T-helper 22 cell (primary cell): ENCODE results near the gene MTFR1L.

Source experiments
- DNase-seq: peaks from one replicate; pipeline ENCODE4 v3.0.0-alpha.2; 2020; ENCODE audit warnings: low read depth

The MTFR1L gene

DNA sequence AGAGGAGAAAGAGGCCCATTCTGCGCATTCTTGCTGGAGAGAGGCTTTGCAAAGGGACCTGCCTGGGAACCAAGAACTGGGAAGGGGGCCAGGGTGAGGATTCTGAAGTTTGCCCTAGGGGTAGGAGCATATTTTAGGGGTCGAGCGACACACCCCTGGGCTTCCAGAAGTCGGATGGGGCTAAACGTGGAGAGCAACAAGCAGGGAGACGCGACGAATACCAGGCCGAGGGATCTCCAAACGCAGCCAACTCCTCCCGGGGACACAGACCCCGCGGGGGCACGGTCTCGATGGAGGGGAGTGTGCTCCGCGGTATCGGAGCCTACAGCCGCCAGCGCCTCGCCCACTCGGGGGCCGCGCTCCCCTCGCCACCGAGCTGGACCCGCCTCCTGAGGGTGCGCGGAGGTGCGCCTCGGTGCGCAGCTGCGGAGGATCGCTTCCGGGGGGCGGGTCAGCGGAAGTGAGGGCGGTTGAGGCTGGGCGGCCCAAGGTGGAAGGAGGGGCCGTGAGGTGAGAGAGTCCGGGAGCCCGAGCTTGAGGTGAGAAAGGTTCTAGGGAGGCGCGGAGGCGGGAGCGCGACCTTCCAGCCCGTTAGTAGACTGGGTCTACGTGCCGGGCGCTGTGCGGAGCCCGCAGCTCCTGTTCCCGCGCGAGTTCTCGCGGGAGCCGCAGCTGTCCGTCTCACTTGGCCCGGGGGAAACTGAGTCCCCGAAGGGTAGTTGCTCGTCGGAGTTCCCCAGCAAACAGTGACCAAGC is at the start of gene MTFR1L:
Gene MTFR1L (plus strand): TSS at position 464 of the 756 bp plus-strand sequence. CDS start 3,151 bp downstream, outside the sequence.
- DNase-seq = peak; percentile 90

DNA sequence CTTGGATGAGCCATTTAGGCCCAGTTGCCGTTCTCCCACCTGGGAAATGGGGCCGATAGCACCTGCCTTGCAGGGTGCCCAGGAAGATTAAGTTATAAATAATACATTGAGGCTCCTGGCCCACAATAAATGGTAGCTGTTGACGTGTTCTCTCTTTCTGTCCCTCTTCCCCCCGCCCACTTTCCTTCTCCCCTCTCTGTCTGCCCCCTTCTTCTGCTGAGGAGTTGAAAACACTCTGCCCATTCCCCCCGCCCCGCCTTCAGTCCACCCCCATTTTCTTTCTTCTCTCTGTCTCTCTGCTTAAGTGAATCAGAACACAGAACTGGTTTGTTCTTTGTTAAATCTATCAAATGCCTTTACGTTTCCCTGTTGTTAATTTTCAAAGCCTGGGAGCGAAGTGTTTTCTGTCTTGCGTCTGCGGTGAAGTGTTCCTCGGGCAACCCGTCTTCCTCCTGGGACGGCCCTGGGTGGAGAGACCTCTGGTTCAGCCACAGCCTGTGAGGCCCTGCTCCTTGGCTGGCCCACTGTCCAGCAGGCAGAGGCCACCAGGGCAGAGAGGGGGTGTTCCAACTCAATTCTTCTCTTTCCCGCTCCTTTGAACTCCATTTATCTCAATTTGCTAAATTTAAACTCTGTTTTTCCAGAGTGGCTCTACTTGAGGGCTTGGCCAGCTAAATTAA is 49.1 kb upstream of the MTFR1L start:
- no peak for DNase-seq

DNA sequence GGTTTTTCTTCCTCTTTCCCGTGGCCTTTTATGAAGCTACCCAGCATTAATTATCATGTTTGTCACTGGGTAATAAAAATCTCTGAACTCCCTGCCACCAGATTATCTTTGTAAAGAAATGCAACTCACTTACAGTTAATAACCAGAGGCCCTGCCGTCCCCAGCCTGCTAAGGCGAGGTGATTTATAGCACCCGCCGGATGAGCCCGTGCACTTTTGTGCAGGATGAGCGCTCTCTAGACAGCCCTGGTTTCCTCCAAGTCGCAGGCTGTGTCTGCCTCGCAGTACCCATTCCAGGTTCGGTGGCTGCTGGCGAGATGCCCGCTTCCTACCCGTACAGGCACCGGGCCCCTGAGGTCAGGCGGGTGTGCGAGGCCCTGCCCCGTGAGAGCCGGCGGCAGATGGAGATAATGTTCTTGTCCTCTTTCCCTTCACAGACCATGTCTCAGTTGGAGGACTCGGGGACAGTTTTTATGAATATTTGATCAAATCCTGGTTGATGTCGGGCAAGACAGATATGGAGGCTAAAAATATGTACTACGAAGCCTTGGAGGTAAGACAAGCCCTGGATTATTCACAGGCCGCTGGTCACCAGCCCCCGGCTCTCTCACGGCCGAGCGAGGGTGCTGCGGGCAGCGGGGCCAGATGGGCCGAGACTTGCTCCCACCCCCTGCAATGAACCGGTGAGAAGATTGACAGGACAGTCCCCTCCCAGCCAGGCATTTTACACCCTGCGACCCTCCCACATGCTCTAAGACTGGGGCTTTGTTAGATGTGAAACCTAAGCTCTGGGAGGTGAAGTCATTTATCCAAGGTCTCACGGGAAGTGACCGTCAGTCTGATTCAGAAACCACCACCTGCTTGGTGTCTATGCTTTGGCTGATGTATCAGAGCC is 48.3 kb upstream of the MTFR1L start:
- peak; percentile 11 for DNase-seq

DNA sequence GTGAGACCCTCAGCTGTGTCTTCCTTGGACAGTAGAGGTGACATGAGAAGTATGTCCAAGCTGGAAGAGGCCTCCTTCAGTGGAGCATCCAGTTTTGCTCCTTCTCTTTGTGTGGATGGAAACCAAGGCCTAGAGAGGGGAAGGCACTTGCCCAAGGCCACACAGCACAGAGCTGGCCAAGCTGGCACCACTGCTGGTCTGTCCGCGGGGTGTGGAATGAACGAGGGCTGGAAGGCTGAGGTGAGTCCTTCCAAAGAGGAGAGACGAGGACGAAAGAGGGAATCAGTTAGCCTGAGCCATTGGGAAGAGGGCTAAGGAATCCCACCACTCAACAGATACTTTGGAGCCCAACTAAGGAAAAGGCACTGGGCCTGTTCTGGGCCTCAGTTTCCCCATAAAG is 47.6 kb upstream of the MTFR1L start:
- DNase-seq = no peak

DNA sequence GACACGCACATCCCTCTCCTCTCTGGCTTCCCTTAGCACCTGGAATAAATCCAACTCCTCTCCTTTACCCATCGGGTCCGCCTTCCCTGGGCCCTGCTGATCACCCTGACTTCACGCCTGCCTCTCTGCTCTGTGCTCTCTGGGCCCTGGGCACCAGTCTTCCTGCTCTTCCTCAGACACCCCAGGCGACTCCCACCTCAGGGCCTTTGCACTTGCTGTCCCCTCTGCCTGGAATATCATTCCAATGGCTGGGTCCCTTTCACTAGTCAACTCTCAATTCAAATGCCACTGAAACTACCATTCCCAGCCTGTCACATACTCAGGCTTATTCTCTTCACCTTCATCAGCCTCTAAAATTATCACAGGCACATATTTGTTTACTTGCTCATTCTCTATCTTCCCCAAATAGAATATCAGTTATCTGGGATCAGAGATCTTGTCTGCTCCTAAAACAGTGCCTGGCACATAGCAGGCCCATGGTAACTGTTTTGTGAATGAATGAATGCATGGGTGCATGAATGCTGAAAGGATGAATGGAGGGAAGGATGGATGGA is 47.0 kb upstream of the MTFR1L start:
- DNase-seq = no peak

DNA sequence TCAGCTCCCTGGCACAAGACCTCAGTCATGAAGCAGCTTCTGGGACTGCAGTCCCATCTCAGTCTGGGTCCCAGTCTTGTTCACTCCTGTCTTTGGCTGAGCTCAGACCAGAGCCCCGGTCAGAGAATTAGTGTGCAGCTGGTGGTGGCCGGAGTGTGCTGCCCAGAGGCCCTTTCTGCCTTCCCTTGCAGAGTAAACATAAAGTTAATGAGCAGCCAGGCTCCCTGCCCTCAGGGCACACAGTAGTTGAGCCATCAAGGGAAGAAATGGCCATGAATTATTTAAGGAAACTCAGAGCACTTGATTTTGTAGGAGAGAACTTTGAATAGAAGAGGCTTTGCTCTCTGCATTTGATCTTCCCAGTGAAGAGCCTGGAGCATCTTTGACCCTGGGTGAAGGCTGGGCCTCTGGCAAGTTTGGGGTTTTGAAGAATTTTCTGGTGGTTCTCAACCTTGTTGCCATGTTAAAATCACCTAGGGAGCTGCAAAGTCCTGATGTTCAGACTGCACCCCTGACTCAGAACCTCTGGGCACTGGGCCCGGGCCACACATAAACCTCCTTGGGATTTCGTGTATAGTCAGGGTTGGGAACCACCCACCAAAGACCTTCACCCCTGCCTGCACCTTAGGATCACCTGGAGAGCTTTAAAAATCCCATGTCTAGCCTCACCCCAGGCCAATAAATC is 46.2 kb upstream of the MTFR1L start:
- no peak for DNase-seq

DNA sequence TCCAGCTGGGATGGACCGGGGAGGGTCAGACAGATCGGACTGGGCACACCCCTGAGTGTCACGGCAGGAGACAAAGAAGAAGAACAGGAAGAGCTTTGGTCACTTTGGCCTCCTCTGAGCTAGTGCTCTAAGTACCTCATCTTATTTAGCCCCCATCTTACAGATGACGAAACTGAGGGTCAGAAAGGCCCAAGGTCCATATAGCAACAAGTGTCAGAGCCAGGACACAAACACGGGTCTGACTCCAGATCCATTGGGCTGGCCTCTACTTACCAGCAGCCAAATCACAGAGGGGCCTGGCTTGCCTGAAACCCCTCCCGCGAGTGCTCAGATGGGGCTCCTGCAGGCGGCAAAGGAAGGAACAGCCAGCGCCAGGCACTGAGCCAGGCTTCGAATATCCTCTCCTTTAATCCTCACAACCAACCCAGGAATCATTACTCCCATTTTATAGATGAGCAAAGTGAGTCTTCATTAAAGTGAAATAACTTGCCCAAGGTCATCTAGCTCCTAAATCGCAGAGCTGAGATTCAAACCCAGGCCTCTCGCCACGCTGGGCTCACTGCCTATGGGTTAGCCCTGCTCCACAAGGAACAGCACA is 45.4 kb upstream of the MTFR1L start:
- no peak for DNase-seq

DNA sequence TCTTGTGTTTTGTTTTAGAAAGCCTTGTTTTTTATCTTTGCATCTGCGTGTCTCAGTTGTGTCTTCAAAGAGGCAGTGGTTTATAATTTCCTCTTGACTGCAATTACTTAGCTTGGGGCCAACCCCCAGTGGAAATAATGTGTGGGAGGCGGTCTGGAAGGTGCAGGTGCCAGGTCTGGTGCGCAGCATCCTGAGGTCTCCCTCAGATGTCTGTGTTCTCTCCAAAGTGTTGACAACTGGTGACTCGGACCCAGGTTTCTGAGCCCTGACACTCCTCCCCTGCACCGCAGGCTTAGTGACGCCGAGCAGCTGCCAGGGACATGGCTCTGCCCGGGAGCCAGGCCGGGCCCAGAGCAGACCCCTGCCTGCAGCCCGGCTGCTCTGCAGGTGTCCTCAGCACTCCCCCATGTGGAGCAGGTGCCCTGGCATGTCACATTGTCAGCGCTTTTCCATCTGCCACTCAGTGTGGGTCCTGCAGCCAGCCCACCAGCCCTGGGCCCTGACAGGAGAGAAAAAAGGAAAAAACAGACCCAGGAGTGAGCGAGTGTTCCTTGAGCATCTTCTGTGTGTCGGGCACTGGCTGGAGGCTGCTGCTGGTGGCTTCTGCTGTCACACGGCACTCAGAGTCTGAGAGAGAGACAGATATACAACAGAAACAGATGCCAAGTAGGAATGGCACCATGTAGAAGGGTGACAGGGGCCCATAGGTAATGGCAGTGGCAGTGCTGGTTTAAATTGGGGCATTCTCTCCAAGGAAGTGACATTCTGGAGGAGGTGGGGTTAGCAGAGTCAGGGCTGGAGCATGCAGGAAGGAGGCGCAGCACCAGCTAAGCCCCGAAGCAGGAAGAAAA is 44.6 kb upstream of the MTFR1L start:
- peak; percentile 81 for DNase-seq

DNA sequence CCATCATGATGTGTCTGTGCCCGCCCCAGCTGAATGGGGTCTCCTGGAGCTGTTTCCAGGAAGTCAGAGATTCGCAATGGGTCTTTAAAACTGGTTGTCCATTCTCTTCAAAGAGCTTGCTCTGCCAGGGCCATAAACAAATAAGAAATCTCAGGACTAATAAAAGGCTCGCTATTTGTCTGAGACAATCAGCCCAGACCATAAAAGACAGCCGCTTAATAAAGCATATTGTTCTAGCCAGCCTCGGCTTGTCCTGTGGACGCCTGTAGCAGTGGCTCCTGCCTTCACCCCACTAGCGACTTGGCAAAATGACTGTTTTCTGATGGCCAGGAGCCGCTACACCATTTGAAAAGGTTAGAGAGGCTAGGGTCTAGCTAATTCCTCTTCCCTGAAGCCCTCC is 40.4 kb upstream of the MTFR1L start:
- no peak for DNase-seq

DNA sequence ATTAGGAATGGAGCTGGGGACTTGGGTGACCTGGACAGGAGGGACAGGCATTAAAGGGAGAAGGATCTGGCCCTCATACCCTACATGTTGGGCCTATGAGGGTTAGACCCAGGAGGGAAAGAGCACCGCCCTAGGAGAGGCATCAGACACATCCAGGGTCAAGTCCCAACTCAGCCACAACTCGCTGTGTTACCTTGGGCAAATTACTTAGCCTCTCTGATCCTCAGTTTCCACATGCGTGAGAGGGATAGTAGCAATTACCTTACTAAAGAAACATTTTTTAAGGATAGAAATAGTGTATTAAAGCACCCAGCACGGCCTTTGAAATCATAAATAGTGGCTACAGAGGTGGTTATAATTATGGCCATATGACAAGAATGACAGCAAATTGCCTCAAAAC is 39.9 kb upstream of the MTFR1L start:
- DNase-seq = no peak

DNA sequence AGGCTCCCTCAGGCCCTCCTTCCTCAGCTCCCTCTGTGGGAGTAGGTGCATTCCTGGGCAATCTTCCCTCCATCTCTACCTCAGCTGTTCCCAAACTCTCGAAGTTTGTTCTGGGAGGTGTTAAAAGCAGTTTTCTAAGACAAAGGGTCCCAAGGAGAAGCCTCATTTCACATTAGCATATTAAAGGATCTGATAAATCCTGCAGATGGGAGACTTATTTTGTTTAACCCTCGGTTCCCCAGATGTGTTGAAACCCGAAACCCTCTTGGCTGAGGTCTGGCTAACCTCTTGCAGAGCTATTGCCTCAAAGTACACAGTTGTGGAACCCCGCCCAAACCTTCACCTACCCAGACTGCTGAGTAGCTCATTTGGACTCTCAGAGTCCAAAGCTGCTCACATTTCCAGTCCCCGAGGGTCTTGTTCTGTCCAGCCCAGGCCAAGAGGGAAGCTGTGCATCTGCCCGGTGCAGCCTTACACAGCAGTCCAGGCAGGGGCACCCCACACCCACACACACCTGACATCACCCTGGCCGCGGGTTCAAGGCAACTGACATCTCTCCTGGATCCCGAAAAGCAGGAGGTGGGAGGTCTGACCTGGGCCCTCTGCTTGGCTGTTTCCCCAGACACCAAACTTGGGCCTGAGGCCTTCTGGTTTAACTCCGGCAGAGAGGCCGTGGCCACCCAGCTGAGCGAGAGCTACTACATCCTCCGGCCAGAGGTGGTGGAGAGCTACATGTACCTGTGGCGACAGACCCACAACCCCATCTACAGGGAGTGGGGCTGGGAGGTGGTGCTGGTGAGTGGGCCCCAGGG is 39.2 kb upstream of the MTFR1L start:
- no peak for DNase-seq

DNA sequence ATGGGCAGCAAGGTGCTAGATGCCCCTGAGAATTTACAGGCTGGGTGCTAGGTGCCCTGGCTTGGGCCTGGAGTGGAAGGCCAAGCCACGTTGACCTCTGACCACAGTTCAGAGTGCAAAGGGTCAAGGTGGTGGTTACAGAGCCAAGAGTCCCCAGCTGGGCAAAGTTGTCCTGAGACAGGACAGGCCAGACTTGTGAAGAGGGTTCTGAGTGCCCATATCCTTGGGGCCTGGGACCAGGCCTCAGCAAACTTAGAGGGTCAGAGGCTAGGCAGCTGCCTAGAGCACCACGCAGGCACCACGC is 38.7 kb upstream of the MTFR1L start:
- DNase-seq = no peak

DNA sequence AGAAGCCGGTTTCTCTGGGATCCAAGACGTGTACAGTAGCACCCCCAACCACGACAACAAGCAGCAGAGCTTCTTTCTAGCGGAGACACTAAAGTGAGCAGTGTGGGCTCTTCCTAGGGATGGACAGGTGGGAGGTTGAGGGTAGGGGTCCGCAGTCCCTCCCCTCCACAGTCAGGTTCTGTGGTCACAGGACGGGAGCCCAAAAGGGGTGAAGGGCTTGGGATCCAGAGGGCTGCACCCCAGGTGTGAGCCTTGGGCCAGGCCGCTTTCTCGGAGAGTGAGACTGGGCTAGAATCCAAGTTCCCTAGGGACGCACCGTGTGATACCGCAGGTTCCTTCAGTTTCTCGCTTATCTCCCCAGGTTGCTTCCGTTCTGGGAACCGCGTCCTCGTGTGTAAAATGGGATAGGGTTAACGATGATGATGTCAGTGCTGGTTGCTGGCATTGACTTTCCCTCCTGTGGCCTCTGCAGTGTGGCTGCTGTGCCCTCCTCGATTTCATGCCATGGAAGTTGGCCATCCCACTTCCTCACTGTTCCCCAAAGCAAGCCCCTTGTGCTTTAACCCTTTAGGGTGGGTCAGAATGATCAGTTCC is 37.0 kb upstream of the MTFR1L start:
- DNase-seq = no peak

DNA sequence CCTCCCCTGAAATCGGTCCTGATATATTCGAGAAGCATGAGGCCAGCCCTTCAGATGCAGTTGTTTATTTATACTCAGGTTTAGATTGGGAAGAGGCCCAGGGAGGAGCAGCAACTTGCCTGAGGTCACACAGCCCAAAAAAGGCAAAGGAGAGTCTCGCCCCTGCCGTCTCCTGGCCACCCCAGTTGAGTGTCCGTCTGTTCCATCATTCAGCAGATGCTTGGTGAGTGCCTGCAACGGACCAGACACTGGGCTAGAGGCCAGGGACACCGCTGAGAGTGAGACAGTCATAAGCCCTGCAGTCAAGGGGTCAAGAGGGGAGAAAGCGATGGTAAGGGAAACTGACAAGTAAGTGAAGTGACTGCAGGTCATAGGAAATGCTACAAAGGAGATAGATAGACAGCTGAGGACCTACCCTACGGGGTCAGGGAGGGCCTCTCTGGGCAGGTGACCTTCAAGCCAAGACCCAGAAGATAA is 35.1 kb upstream of the MTFR1L start:
- DNase-seq = no peak

DNA sequence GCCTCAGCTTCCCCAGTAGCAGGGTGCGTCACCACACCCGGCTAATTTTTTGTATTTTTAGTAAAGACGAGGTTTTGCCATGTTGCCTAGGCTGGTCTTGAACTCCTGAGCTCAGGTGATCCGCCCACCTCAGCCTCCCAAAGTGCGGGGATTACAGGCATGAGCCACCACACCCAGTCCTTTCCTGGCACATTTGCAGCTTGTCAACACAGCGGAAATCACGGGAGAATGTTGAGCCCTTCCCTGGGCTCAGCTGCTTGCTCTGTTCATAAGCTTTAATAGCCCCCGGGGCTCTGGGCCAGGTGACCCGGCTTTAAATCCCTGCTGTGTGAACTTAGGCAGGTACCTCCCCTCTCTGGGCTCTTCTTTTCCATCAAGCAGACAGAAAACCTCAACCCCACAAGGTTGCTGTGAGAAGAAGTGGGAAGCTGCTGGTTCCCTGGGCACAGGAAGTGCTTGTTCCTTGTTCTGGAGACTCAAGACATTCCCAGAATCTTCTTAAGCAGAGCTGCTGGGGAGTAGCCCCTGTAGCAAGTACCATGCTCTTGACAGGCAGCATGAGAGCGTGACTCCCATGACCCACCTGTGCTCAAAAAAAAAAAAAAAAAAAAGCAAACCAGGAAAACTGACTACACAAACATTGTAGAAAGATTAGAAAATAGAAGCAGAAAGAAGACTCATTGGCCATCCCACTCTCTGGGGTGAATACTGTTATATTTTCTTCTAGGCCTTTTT is 34.3 kb upstream of the MTFR1L start:
- DNase-seq = no peak

DNA sequence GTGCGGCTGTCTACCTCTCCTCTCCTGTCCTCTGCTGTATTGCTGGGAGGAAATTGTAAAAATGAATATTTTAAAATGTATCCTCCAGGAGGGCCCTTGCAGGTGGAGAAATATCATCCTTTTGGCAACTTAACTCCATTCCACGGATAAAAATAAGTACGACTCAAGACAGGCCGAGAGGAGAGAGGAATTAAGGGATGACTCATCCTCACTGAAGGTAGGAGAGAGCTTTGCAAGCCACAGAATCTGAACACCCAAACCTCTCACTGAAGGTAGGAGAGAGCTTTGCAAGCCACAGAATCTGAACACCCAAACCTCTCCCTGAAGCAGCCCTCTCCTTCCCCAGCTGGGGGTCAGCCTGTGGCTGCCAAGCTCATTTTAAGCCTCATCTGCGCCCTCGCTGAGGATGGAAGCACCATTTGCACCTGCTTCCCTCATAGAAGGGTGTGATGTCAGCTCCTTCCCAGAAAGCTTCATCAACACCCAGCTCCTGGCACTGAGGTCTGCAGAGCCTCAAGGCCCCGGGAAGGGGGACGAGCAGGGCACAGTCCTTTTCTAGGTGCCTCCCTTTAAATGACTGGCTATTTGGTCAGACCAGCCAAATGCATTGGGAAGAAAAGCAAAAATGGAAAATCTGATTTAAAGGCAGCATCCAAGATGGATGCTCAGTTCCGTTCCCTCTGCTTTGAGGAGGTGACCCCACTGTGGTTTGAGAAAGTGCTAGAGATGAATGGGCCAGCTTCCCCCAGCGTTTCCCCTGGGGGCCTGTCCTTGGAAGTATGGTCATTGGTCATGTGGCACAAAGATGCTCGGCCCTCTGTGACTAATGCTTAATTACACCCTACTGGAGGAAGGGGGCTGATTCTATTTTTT is 32.6 kb upstream of the MTFR1L start:
- no peak for DNase-seq

DNA sequence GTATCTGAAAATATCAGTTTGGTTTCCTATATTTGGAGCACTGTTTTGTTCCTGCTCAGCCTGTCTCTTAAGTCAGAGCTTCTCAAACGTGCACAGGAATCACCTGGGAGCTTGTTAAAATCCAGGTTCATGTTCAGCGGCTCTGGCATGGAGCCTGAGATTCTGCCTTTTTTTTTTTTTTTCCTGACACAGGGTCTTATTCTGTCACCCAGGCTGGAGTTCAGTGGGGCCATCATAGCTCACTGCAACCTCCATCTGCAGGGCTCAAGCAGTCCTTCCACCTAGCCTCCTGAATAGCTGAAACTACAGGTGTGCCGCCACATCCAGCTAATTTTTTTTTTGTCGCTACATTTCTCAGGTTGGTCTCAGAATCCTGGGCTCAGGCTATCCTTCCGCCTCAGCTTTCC is 32.0 kb upstream of the MTFR1L start:
- no peak for DNase-seq

DNA sequence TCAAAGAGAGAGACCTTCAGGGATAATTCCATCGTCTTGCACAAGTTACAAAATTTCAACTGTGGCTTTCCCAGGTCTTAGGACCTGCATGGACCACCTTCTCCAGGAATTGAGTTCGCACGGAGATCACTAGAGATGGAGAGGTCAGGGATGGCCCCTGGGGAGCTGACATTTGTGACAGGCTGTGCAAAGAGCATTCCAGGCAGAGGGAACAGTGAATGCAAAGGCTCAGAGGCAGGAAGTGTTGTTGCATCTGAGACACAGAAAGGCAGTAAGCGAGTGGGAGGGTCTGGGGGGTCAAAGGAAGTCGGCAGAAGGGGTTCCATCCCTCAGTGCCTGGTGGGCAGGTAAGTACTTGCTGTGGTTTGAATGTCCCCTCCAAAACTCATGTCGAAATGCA is 29.3 kb upstream of the MTFR1L start:
- no peak for DNase-seq
